K562 (cell line): Measurements from ENCODE around the gene ERCC3. TPM values are rescaled to one million over a fixed set of nuclear protein-coding genes. Genes with fewer than 3 reads are reported as not detected.
A peak's percentile ranks its signal among the peaks of the same experiment; 100 is the strongest.

Source experiments
- KDM4B ChIP-seq, 2 experiments: fragments of 450-650 bp in 1 of 2; sonication (generic) in 1 of 2; IDR thresholded peaks; 2 replicates each; pipeline ENCODE4 v1.6.1; 2016 to 2017; ENCODE audit warnings: borderline replicate concordance in 2 of 2, antibody characterized with exemption in 1 of 2, low read depth in 1 of 2, mild to moderate bottlenecking in 1 of 2
- NFXL1 ChIP-seq: fragments of 450-650 bp; formaldehyde crosslinking; IDR thresholded peaks from 2 replicates; pipeline ENCODE4 v1.4.0; 2021; ENCODE audit warnings: mild to moderate bottlenecking
- NR4A1 ChIP-seq, 2 experiments: fragments of 250-450 bp in 1 of 2; fragments of 450-650 bp in 1 of 2; sonication (Bioruptor Pico) in 1 of 2; IDR thresholded peaks; 2 replicates each; pipeline versions ENCODE4 v1.4.0 to v1.6.1; 2016 to 2020; ENCODE audit warnings: mild to moderate bottlenecking in 2 of 2, missing compliant biosample characterization in 1 of 2, missing genetic modification characterization in 1 of 2, moderate library complexity in 1 of 2
- PHF8 ChIP-seq: fragments of 200-600 bp; sonication (generic); IDR thresholded peaks from 2 replicates; pipeline ENCODE4 v1.6.1; 2012; ENCODE audit warnings: mixed run types, mild to moderate bottlenecking, inconsistent platforms, low read length, moderate library complexity, borderline replicate concordance
- RHOXF2B ChIP-seq: fragments of 250-450 bp; sonication (Bioruptor Pico); conservative IDR thresholded peaks from 2 replicates; pipeline ENCODE4 v1.5.1; 2021
- YY1 ChIP-seq, 3 experiments: IDR thresholded peaks; 2 replicates each; pipeline ENCODE4 v1.6.1; 2011; ENCODE audit warnings: low read length in 2 of 3, mild to moderate bottlenecking in 2 of 3, moderate library complexity in 2 of 3, borderline replicate concordance in 1 of 3, control low read depth in 1 of 3, low read depth in 1 of 3; ENCODE audit not compliant: insufficient read depth in 3 of 3, insufficient replicate concordance in 2 of 3, control insufficient read depth in 1 of 3, insufficient read length in 1 of 3; ENCODE audit errors: extremely low read depth in 1 of 3
- ZBTB1 ChIP-seq: sonication (generic); formaldehyde crosslinking; IDR thresholded peaks from 2 replicates; pipeline ENCODE4 v1.8.1; 2023; ENCODE audit warnings: missing genetic modification reagents, low read depth, mild to moderate bottlenecking, borderline replicate concordance
- polyA plus RNA-seq, 8 experiments: library from polyadenylated mRNA; depleted of rRNA in 4 of 8; stranded (reverse) in 5 of 8; unstranded in 3 of 8; fragments of >200 nt; fragmentation: Nextera tagmentation in 2 of 8; fragmentation: Illumina TruSeq in 1 of 8; extraction: Ambion mirVana in 2 of 8; extraction: Trizol in 1 of 8; gene quantifications; 2 replicates each; pipeline versions ENCODE4 v1.2.1 to v1.2.3, GENCODE V29; 2011 to 2014; ENCODE audit warnings: inconsistent platforms in 1 of 8, missing spikeins in 1 of 8
- total RNA-seq, 7 experiments: library from RNA; depleted of rRNA in 6 of 7; stranded (reverse); fragments of >200 nt in 6 of 7; fragmentation: Illumina TruSeq in 2 of 7; extraction: Trizol in 2 of 7; gene quantifications; 2 replicates each; pipeline versions ENCODE4 v1.2.1 to v1.2.3, GENCODE V29; 2011 to 2021; ENCODE audit warnings: low replicate concordance in 1 of 7
- TF ChIP-seq, protein P1 (sequence below), 2 experiments: fragments of 450-650 bp; IDR thresholded peaks; 2 replicates each; pipeline ENCODE4 v1.6.1; 2016; ENCODE audit warnings: mild to moderate bottlenecking in 2 of 2, borderline replicate concordance in 1 of 2, low read depth in 1 of 2, moderate library complexity in 1 of 2
- TF ChIP-seq, protein P2 (sequence below): sonication (generic); formaldehyde crosslinking; IDR thresholded peaks from 2 replicates; pipeline ENCODE4 v1.4.0; 2020; ENCODE audit warnings: mild to moderate bottlenecking, missing genetic modification reagents
- TF ChIP-seq, protein P3 (sequence below), 2 experiments: fragments of 450-650 bp in 1 of 2; sonication (generic) in 1 of 2; formaldehyde crosslinking; conservative IDR thresholded peaks; 2 replicates each; pipeline versions ENCODE4 v1.4.0 to v1.8.1; 2020 to 2022; ENCODE audit warnings: mild to moderate bottlenecking in 1 of 2, missing genetic modification reagents in 1 of 2
- TF ChIP-seq, protein P4 (sequence below): IDR thresholded peaks from 3 replicates; pipeline ENCODE4 v1.6.1; 2011; ENCODE audit warnings: borderline replicate concordance, mild to moderate bottlenecking; ENCODE audit not compliant: insufficient read length, insufficient read depth

Gene ERCC3
- total and polyA plus RNA-seq, 9 of the 15 experiments (the other 6 are each of a cell fraction or from before 2014, with no cell fraction given), result 17.9 to 61.5 (median 43.1) TPM

DNA sequence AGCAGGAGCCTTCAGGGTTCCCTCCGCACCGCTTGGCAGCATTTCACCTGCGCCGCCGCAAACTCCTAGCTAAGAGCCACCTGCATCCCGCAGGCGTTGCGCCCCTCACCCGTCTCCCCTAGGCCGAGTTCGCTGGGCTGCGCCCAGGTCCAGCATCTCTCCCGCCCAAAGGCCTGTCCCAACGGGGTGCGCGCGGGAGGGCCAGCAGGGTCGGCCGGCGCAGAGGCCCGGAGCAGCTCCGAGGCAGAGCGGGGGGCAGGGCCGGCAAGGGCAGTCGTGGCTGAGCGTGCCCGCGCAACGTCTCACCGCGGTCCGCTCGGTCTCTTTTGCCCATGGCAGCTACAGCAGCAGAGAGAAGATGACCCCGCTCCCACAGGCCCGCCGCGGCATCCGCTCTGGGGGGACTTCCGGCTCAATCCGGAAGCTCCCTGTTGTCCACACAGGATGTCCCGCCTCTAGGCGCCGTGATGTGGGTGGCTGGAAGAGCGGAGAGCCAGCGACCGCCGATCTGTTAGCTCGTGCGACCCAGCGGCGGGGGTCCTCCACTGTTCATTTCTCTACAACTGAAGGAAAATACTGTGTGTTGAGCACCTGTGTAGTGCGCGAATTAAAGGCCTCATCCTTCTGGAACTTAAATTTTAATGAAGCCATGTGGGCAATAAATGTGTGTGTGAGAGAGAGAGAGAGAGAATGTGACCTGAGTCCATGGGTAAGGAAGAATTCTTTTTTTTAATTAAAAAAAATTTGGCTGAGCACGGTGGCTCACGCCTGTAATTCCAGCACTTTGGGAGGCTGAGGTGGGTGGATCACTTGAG lies at the start of gene ERCC3 (continued):
- TF ChIP-seq, protein P1, sequence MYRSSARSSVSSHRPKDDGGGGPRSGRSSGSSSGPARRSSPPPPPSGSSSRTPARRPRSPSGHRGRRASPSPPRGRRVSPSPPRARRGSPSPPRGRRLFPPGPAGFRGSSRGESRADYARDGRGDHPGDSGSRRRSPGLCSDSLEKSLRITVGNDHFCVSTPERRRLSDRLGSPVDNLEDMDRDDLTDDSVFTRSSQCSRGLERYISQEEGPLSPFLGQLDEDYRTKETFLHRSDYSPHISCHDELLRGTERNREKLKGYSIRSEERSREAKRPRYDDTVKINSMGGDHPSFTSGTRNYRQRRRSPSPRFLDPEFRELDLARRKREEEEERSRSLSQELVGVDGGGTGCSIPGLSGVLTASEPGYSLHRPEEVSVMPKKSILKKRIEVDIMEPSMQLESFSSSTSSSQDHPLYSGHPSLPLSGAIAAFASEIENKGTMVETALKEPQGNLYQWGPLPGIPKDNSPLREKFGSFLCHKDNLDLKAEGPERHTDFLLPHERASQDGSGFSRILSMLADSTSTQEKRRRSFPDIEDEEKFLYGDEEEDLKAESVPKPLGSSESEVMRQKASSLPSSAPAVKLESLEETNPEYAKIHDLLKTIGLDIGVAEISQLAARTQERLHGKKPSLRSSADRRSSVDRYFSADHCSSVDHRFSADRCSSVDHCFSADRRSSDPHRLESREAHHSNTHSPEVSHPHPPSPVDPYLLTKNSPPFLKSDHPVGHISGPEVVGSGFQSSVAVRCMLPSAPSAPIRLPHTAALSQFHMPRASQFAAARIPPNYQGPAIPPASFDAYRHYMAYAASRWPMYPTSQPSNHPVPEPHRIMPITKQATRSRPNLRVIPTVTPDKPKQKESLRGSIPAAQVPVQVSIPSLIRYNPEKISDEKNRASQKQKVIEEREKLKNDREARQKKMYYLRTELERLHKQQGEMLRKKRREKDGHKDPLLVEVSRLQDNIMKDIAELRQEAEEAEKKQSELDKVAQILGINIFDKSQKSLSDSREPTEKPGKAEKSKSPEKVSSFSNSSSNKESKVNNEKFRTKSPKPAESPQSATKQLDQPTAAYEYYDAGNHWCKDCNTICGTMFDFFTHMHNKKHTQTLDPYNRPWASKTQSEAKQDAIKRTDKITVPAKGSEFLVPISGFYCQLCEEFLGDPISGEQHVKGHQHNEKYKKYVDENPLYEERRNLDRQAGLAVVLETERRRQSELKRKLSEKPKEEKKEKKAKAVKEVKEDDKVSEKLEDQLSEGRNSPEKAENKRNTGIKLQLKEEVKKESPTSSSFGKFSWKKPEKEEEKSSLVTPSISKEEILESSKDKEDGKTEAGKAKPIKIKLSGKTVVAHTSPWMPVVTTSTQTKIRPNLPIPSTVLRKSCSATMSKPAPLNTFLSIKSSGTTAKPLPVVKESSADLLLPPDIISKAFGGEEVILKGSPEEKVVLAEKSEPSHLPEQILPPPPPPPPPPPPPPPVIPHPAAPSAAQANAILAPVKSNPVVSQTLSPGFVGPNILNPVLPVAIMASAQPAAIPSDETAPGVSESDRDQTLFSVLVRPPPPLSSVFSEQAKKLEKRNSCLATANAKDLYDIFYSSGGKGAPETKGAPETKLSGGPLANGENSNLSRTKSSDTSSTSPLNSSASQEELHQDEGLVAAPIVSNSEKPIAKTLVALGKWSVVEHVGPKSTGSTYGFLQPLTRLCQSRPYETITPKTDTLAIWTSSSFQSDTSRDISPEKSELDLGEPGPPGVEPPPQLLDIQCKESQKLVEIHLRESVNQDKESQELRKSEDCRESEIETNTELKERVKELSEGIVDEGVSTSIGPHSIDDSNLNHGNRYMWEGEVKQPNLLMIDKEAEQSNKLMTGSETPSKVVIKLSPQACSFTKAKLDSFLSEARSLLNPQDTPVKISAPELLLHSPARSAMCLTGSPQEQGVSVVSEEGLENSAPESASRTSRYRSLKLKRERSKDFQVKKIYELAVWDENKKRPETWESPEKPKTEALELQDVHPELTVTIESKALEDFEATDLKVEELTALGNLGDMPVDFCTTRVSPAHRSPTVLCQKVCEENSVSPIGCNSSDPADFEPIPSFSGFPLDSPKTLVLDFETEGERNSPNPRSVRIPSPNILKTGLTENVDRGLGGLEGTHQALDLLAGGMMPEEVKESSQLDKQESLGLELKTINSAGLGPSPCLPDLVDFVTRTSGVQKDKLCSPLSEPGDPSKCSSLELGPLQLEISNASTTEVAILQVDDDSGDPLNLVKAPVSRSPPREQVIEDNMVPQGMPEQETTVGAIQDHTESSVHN (IDR thresholded peaks at IDR 0.05; ENCODE audit: borderline replicate concordance in 1 of 2, low read depth in 1 of 2), result no peak
- TF ChIP-seq NR4A1 (CRISPR knock-in tag; IDR thresholded peaks at IDR 0.05), result no peak
- TF ChIP-seq NR4A1 (tag; IDR thresholded peaks at IDR 0.05), result no peak
- peak in 2 of 3 experiments; percentile 38 to 66 for TF ChIP-seq YY1 (IDR thresholded peaks at IDR 0.05; ENCODE audit: borderline replicate concordance in 1 of 3, control insufficient read depth in 1 of 3, extremely low read depth in 1 of 3, insufficient read depth in 3 of 3, insufficient read length in 1 of 3, insufficient replicate concordance in 2 of 3, low read depth in 1 of 3, low read length in 2 of 3)
- TF ChIP-seq NFXL1 (CRISPR knock-in tag), result no peak
- TF ChIP-seq, protein P2, sequence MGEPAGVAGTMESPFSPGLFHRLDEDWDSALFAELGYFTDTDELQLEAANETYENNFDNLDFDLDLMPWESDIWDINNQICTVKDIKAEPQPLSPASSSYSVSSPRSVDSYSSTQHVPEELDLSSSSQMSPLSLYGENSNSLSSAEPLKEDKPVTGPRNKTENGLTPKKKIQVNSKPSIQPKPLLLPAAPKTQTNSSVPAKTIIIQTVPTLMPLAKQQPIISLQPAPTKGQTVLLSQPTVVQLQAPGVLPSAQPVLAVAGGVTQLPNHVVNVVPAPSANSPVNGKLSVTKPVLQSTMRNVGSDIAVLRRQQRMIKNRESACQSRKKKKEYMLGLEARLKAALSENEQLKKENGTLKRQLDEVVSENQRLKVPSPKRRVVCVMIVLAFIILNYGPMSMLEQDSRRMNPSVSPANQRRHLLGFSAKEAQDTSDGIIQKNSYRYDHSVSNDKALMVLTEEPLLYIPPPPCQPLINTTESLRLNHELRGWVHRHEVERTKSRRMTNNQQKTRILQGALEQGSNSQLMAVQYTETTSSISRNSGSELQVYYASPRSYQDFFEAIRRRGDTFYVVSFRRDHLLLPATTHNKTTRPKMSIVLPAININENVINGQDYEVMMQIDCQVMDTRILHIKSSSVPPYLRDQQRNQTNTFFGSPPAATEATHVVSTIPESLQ (CRISPR knock-in tag), result peak; percentile 93
- TF ChIP-seq, protein P3, sequence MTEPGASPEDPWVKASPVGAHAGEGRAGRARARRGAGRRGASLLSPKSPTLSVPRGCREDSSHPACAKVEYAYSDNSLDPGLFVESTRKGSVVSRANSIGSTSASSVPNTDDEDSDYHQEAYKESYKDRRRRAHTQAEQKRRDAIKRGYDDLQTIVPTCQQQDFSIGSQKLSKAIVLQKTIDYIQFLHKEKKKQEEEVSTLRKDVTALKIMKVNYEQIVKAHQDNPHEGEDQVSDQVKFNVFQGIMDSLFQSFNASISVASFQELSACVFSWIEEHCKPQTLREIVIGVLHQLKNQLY (CRISPR knock-in tag; conservative IDR thresholded peaks at IDR 0.05), result no peak
- TF ChIP-seq, protein P4, sequence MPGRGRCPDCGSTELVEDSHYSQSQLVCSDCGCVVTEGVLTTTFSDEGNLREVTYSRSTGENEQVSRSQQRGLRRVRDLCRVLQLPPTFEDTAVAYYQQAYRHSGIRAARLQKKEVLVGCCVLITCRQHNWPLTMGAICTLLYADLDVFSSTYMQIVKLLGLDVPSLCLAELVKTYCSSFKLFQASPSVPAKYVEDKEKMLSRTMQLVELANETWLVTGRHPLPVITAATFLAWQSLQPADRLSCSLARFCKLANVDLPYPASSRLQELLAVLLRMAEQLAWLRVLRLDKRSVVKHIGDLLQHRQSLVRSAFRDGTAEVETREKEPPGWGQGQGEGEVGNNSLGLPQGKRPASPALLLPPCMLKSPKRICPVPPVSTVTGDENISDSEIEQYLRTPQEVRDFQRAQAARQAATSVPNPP, result no peak
- TF ChIP-seq PHF8, result peak; percentile 99
- peak in 1 of 2 experiments; percentile 82; a peak in 1 of 4 replicates for TF ChIP-seq KDM4B (IDR thresholded peaks at IDR 0.05; ENCODE audit: borderline replicate concordance in 2 of 2, low read depth in 1 of 2)
- TF ChIP-seq RHOXF2B (CRISPR knock-in tag), result no peak
- no peak for TF ChIP-seq ZBTB1
